ACC112 (cell line): Measurements from ENCODE around the gene MYOM3.

ENCODE experiments used
- H2AFZ ChIP-seq: fragments of 200-600 bp; sonication (generic); one replicate; pipeline ENCODE4 v1.6.0; 2017; ENCODE audit warnings: antibody characterized with exemption, low read length; ENCODE audit not compliant: unreplicated experiment
- H3K27ac ChIP-seq: fragments of 200-600 bp; sonication (generic); 2 replicates; pipeline ENCODE4 v1.5.1; 2014; ENCODE audit warnings: low read depth, mild to moderate bottlenecking, antibody characterized with exemption, low read length, moderate library complexity
- H3K27me3 ChIP-seq: fragments of 200-600 bp; sonication (generic); 2 replicates; pipeline ENCODE4 v1.6.1; 2014; ENCODE audit warnings: mild to moderate bottlenecking, antibody characterized with exemption, low read length, moderate library complexity, mixed read lengths; ENCODE audit not compliant: insufficient read depth
- H3K36me3 ChIP-seq: fragments of 200-600 bp; sonication (generic); 2 replicates; pipeline ENCODE4 v1.6.1; 2016; ENCODE audit warnings: mild to moderate bottlenecking, antibody characterized with exemption, low read length, moderate library complexity, mixed read lengths; ENCODE audit not compliant: insufficient read depth
- H3K4me1 ChIP-seq: fragments of 200-600 bp; sonication (generic); one replicate; pipeline ENCODE4 v1.6.1; 2016; ENCODE audit warnings: low read length, mixed read lengths; ENCODE audit not compliant: insufficient read depth, unreplicated experiment, control insufficient read depth
- H3K4me3 ChIP-seq: fragments of 200-600 bp; sonication (generic); 2 replicates; pipeline ENCODE4 v1.5.1; 2014; ENCODE audit warnings: mild to moderate bottlenecking, low read depth, low read length
- H3K79me2 ChIP-seq: fragments of 200-600 bp; sonication (generic); one replicate; pipeline ENCODE4 v1.6.0; 2016; ENCODE audit warnings: low read length; ENCODE audit not compliant: control insufficient read depth, unreplicated experiment, insufficient read depth

Gene MYOM3

GRCh38 chr1:24114753-24115152, 2.8 kb upstream of the MYOM3 start:
- Histone ChIP-seq H3K79me2 (no peaks in the 10 kb centered on the region), H3K27ac (no peak overlapping the region), H3K4me3 (no peak overlapping the region), H3K27me3 (peaks cover 10% of the 10 kb centered on the region), H2AFZ (no peak overlapping the region), H3K4me1 (peaks cover 15% of the 10 kb centered on the region), H3K36me3 (no peaks in the 10 kb centered on the region)

- no peaks in the 10 kb centered on the region for H3K79me2 ChIP-seq
- peaks cover 10% of the 10 kb centered on the region for H3K27me3 ChIP-seq
- no peak overlapping the region for H2AFZ ChIP-seq
- peaks cover 12% of the 10 kb centered on the region for H3K4me1 ChIP-seq
- H3K4me3 ChIP-seq: no peak overlapping the region
- no peak overlapping the region for H3K27ac ChIP-seq
- H3K36me3 ChIP-seq: no peaks in the 10 kb centered on the region
These were observed 1.7 kb upstream of the MYOM3 start for GRCh38 chr1:24113641-24114033.

- no peak overlapping the region for H3K4me3 ChIP-seq
- H3K79me2 ChIP-seq: no peaks in the 10 kb centered on the region
- H2AFZ ChIP-seq: no peak overlapping the region
- H3K4me1 ChIP-seq: peaks cover 18% of the 10 kb centered on the region
- peaks cover 6% of the 10 kb centered on the region for H3K27me3 ChIP-seq
- no peak overlapping the region for H3K27ac ChIP-seq
- H3K36me3 ChIP-seq: no peaks in the 10 kb centered on the region
These were observed 506 bp downstream of the MYOM3 start for GRCh38 chr1:24111262-24111995.

- H2AFZ ChIP-seq: no peak overlapping the region
- no peaks in the 10 kb centered on the region for H3K79me2 ChIP-seq
- no peak overlapping the region for H3K4me3 ChIP-seq
- H3K36me3 ChIP-seq: no peaks in the 10 kb centered on the region
- no peak overlapping the region for H3K27ac ChIP-seq
- H3K27me3 ChIP-seq: peaks cover 5% of the 10 kb centered on the region; the same call in 1 of the 2 replicates
- H3K4me1 ChIP-seq: peaks cover 18% of the 10 kb centered on the region
These were observed 1.2 kb downstream of the MYOM3 start for GRCh38 chr1:24110642-24111261.

GRCh38 chr1:24109686-24110475, 2.1 kb downstream of the MYOM3 start:
- Histone ChIP-seq H3K79me2 (no peaks in the 10 kb centered on the region), H3K4me3 (no peak overlapping the region)

GRCh38 chr1:24109166-24109483, 2.8 kb downstream of the MYOM3 start:
- peaks cover 18% of the 10 kb centered on the region for H3K4me1 ChIP-seq
- no peaks in the 10 kb centered on the region for H3K79me2 ChIP-seq
- H3K4me3 ChIP-seq: no peak overlapping the region
- H2AFZ ChIP-seq: peak overlapping the region; percentile 27
- peaks cover 5% of the 10 kb centered on the region; the same call in 1 of the 2 replicates for H3K27me3 ChIP-seq
- H3K36me3 ChIP-seq: no peaks in the 10 kb centered on the region
- H3K27ac ChIP-seq: peak overlapping the region; percentile 30; the same call in 1 of the 2 replicates

More at GRCh38 chr1:24109686-24110475, 2.1 kb downstream of the MYOM3 start:
- Histone ChIP-seq H3K27me3 (peaks cover 5% of the 10 kb centered on the region; the same call in 1 of the 2 replicates), H3K4me1 (peaks cover 18% of the 10 kb centered on the region), H3K27ac (no peak overlapping the region), H3K36me3 (no peaks in the 10 kb centered on the region), H2AFZ (no peak overlapping the region)

GRCh38 chr1:24108334-24109165, 3.4 kb downstream of the MYOM3 start:
- peak overlapping the region; percentile 30; the same call in 1 of the 2 replicates for H3K27ac ChIP-seq
- peaks cover 2% of the 10 kb centered on the region; the same call in 1 of the 2 replicates for H3K27me3 ChIP-seq
- no peaks in the 10 kb centered on the region for H3K79me2 ChIP-seq
- H3K4me1 ChIP-seq: peaks cover 18% of the 10 kb centered on the region
- H3K4me3 ChIP-seq: no peak overlapping the region
- no peaks in the 10 kb centered on the region for H3K36me3 ChIP-seq
- peak overlapping the region; percentile 27 for H2AFZ ChIP-seq

GRCh38 chr1:24107462-24108138, 4.3 kb downstream of the MYOM3 start:
- H3K27ac ChIP-seq: no peak overlapping the region
- H3K27me3 ChIP-seq: no peaks in the 10 kb centered on the region
- no peak overlapping the region for H3K4me3 ChIP-seq
- no peaks in the 10 kb centered on the region for H3K79me2 ChIP-seq
- no peak overlapping the region for H2AFZ ChIP-seq
- H3K4me1 ChIP-seq: peaks cover 18% of the 10 kb centered on the region
- no peaks in the 10 kb centered on the region for H3K36me3 ChIP-seq

GRCh38 chr1:24105368-24106160, 6.4 kb downstream of the MYOM3 start:
- Histone ChIP-seq H3K79me2 (no peaks in the 10 kb centered on the region), H2AFZ (no peak overlapping the region), H3K27ac (no peak overlapping the region), H3K27me3 (no peaks in the 10 kb centered on the region), H3K36me3 (no peaks in the 10 kb centered on the region), H3K4me1 (peaks cover 10% of the 10 kb centered on the region), H3K4me3 (no peak overlapping the region)
